Head of caudate nucleus (tissue), 42 donors: ENCODE results near the gene GUCY2C.

Source experiments
- DNase-seq, 42 donors: peaks; one replicate each; pipeline versions ENCODE4 v3.0.0 to v3.0.0-alpha.2; 2020 to 2021; ENCODE audit warnings: mixed read lengths in 7 of 42
- intact Hi-C: fragments of 100-400 bp; cut with DNase I; formaldehyde crosslinking; loops from one replicate; pipeline ENCODE4 v1.15.0; 2022

GUCY2C gene

DNA sequence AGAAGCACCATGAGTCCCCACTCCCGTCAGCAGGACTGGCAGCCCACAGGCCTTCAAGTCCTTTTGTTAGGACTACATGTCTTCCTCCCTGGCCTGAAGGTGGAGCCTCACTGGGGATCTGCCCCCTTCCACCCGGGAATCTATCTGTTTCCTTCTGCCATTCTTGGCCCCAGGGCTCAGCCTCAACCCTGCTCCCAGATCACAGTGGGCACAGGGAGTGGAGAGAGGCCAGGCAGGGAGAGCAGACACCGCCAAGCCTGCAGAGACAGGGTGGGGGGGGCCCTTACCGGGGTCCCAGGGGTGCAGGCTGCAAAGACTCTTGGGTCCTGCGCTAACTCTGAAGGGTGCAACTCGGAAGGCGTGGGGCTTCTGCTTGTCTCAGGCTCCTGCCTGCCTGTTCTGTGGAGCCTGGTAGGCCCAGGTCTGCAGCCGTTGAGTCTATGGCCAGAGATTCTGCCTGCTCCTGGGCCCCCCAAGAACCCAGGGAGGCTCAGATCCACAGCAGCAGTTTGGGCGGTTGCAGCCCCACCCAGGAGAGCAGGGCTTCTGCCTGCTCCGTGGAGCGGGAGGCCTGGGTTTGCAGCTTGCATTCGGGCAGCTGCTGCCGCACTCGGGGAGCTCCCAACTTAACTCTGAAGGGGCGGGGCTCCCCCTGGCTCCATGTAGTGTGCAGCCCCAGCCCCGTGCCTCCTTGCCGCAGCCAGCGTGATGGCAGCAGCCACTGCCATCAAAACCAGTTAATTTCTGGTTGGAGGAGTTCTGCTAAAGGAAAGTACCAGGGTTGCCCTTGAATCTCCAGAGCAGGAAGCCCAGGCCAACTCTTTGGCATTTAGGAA is 107.0 kb downstream of the GUCY2C start:
- intact Hi-C loops: no loop called here
- DNase-seq: no peak

- DNase-seq: no peak
- intact Hi-C loops: no loop called here
Measured at GRCh38 chr12:14588571-14588970, 107.8 kb downstream of the GUCY2C start.

- DNase-seq: no peak
- intact Hi-C loops: no loop called here
Measured at GRCh38 chr12:14578646-14579045, 117.8 kb downstream of the GUCY2C start.

- DNase-seq: no peak
- intact Hi-C loops: no loop called here
Measured at GRCh38 chr12:14577344-14577743, 119.1 kb downstream of the GUCY2C start.

- intact Hi-C loops: no loop called here
- DNase-seq: no peak
Measured at GRCh38 chr12:14576896-14577295, 119.5 kb downstream of the GUCY2C start.

GRCh38 chr12:14575585-14575984 is 120.8 kb downstream of the GUCY2C start:
- intact Hi-C loops: no loop called here
- DNase-seq: no peak

GRCh38 chr12:14573118-14573517 is 123.3 kb downstream of the GUCY2C start:
- no peak for DNase-seq
- intact Hi-C loops: no loop called here

DNA sequence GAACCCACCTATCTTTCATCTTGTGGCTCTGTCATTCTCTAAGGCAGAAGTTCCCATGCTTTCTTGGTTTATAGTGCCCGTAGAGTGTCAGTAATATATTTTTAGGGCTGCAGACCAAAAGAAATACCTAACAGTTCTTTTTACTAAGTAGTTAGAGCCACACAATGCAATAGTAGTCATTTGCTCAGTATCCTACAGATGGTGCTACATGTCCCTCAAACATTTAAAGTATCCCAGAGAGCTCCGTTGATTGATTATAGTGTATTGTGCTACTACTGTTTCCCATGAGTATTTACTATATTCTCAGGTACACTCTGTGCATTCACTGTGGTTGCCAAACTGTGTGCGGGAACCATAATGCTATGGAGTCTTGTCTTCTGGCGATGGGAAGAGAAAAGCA is 124.0 kb downstream of the GUCY2C start:
- DNase-seq: no peak
- intact Hi-C loops: no loop called here

- intact Hi-C loops: no loop called here
- DNase-seq: no peak
Measured at GRCh38 chr12:14571779-14572178, 124.6 kb downstream of the GUCY2C start.

DNA sequence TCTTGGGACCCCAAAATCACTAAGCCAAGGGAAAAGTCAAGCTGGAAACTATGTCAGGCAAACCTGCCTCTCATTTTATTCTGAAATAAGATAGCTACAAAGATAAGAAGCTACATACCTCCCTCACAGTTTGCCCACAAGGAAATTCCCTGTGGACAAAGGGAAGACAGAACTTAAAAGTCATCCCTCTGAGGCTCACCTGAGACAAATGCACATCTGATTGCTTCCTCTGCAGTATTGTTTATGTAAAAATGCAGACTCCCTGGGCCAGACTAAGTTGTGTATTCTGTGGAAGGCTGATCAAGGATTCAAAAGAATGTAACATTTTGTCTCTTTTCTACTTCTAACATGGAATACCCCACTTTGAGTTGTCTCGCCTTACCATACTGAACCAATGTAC is 126.2 kb downstream of the GUCY2C start:
- no peak for DNase-seq
- intact Hi-C loops: no loop called here

DNA sequence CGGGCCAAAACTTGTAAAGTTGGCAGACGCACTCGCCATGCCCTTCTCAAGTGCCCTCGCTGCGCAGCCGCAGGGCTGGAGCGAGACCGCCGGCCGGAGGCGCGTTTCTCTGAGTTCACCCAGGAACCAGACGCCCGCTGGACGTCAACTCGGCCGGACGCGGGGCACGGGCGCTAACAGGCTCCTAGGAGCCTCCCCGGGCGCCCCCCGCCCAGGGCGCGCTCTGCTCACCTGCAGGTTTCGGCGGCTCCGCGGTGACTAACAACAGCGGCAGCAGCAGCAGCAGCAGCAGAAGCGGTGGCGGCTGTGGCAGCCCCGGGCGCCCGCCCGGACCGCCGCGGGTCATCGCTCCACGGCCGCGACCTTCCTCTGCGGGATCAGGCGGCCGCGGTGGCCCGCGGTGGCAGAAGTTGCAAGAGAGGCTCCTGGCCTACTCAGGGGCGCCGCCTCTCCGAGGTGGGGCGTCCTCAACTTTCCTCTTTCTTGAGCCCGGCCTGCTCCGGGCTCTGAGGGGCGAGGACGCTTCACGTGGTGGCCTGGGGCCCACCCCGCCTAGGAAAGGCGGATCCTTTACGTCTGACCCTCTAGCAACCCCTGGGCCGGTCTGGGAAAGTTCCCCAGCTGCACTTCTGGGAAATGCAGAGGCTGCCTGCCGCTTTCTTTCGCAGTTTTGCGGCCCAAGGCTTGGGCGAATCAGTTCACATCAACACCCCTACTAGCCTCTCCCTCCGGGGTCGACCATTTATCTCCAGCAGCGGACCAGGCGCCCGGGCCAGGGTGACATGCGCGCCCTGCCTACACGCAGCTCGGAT is 128.8 kb downstream of the GUCY2C start, which contains the start of gene PLBD1:
Gene PLBD1 (minus strand): TSS at position 533 of the 812 bp plus-strand sequence. CDS start 187 bp downstream, at position 346.
- intact Hi-C loops: no loop called here
- peak; percentile 8 to 76 (median 51) for DNase-seq

GRCh38 chr12:14564336-14564959 is 132.0 kb downstream of the GUCY2C start:
- intact Hi-C loops: no loop called here
- no peak for DNase-seq

- no peak for DNase-seq
- intact Hi-C loops: no loop called here
Measured at GRCh38 chr12:14563046-14563445, 133.4 kb downstream of the GUCY2C start.
